Muscle of leg (tissue), 11 donors: ENCODE data around the gene RRAGC. TPM values are rescaled to one million over a fixed set of nuclear protein-coding genes. Genes with fewer than 3 reads are reported as not detected.
"Not testable (repeated sequence)": the region's sequence is repeated elsewhere in the genome, so short reads cannot be mapped to it uniquely, and the experiment has no call there.

ENCODE experiments used
- DNase-seq: peaks from one replicate; pipeline ENCODE4 v3.0.0; 2013
- H3K27ac ChIP-seq: one replicate; pipeline ENCODE4 v1.5.1; 2013; ENCODE audit warnings: mild to moderate bottlenecking, low read length, control low read depth
- H3K27me3 ChIP-seq: one replicate; pipeline ENCODE4 v1.6.1; 2013; ENCODE audit warnings: low read length; ENCODE audit not compliant: control insufficient read depth, insufficient read depth
- H3K36me3 ChIP-seq: one replicate; pipeline ENCODE4 v1.6.1; 2013; ENCODE audit warnings: low read length; ENCODE audit not compliant: control insufficient read depth, insufficient read depth
- H3K4me1 ChIP-seq: one replicate; pipeline ENCODE4 v1.6.1; 2013; ENCODE audit warnings: low read length; ENCODE audit not compliant: control insufficient read depth, insufficient read depth
- H3K4me3 ChIP-seq: one replicate; pipeline ENCODE4 v1.5.1; 2013; ENCODE audit warnings: low read length, control low read depth
- H3K9me3 ChIP-seq: replicated peaks from 2 replicates; pipeline ENCODE4 v1.6.1; 2013; ENCODE audit warnings: low read depth, low read length; ENCODE audit not compliant: control insufficient read depth
- WGBS: methylation state at CpG from one replicate; pipeline ENCODE4 v1.1.5; 2013; ENCODE audit warnings: missing lambda C conversion rate; ENCODE audit not compliant: insufficient coverage; 5-methylcytosine and 5-hydroxymethylcytosine counted together
- polyA plus RNA-seq, 8 donors: library from polyadenylated mRNA; unstranded; fragments of 120-200 nt; gene quantifications; one replicate each; pipeline versions ENCODE4 v1.2.1 to v1.2.3, GENCODE V29; 2013; ENCODE audit warnings: inconsistent platforms in 1 of 8, low replicate concordance in 1 of 8; ENCODE audit not compliant: insufficient read length in 8 of 8, insufficient read depth in 1 of 8
- total RNA-seq: library from RNA; stranded (reverse); fragments of 120-200 nt; gene quantifications from one replicate; pipeline ENCODE4 v1.2.4, GENCODE V29; 2013

RRAGC gene
- total and polyA plus RNA-seq, 9 donors = 13.6 to 26.2 (median 20.7) TPM

GRCh38 chr1:38819516-38819915 lies 40.1 kb downstream of the RRAGC start:
- DNase-seq = no peak
- peaks cover 6% of the 10 kb centered on the region for H3K9me3 ChIP-seq
- no peak overlapping the region for H3K27ac ChIP-seq
- WGBS = 57% methylated on average over 1 of the region's 2 CpGs
- H3K27me3 ChIP-seq = peaks cover 61% of the 10 kb centered on the region
- no peak overlapping the region for H3K4me3 ChIP-seq
- peaks cover 13% of the 10 kb centered on the region for H3K4me1 ChIP-seq
- H3K36me3 ChIP-seq = no peaks in the 10 kb centered on the region

DNA sequence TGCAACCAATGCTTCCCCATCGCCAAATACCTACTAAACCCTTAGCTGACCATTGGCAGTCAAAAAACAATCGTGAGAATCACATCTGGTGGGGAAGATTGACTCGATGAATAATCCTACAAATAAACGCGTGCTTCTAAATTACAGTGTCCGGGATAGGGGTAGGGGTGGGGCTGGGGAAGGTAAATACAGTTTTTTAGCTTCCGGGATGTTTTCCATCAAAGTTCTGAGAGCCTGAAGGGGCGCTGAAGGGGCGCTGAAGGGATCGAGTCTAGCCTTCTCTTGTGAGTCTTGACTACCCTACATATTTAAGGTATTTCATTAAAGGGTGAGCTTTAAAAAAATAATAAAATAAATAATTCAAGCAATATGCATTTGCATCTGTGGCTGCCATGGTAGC lies 40.5 kb downstream of the RRAGC start:
- Histone ChIP-seq H3K4me3 (no peak overlapping the region), H3K36me3 (no peaks in the 10 kb centered on the region), H3K27ac (no peak overlapping the region), H3K4me1 (peaks cover 13% of the 10 kb centered on the region), H3K27me3 (peaks cover 65% of the 10 kb centered on the region), H3K9me3 (peaks cover 6% of the 10 kb centered on the region)
- WGBS = no CpG with 5 or more reads among the region's 10 CpGs
- DNase-seq = no peak

- Histone ChIP-seq H3K27ac (no peak overlapping the region), H3K9me3 (peaks cover 6% of the 10 kb centered on the region), H3K27me3 (peaks cover 70% of the 10 kb centered on the region), H3K36me3 (no peaks in the 10 kb centered on the region), H3K4me3 (peak overlapping the region; percentile 20), H3K4me1 (peaks cover 13% of the 10 kb centered on the region)
- DNase-seq = peak; percentile 40
- under 1% methylated on average over 43 of the region's 70 CpGs for WGBS
These were observed 41.2 kb downstream of the RRAGC start for GRCh38 chr1:38818175-38818976.

GRCh38 chr1:38817267-38818174 lies 42.1 kb downstream of the RRAGC start:
- Histone ChIP-seq H3K4me1 (peaks cover 13% of the 10 kb centered on the region), H3K4me3 (no peak overlapping the region), H3K36me3 (no peaks in the 10 kb centered on the region), H3K9me3 (peaks cover 6% of the 10 kb centered on the region), H3K27me3 (peaks cover 69% of the 10 kb centered on the region), H3K27ac (no peak overlapping the region)
- DNase-seq = no peak
- WGBS = 22% methylated on average over 37 of the region's 45 CpGs

- peaks cover 6% of the 10 kb centered on the region for H3K9me3 ChIP-seq
- H3K27ac ChIP-seq = no peak overlapping the region
- 5% methylated on average over 26 of the region's 36 CpGs for WGBS
- DNase-seq = peak; percentile 44
- H3K27me3 ChIP-seq = peaks cover 67% of the 10 kb centered on the region
- no peaks in the 10 kb centered on the region for H3K36me3 ChIP-seq
- H3K4me1 ChIP-seq = peaks cover 13% of the 10 kb centered on the region
- no peak overlapping the region for H3K4me3 ChIP-seq
These were observed 43.5 kb downstream of the RRAGC start for GRCh38 chr1:38815903-38816627.

GRCh38 chr1:38814984-38815464 lies 44.5 kb downstream of the RRAGC start:
- WGBS = no CpG with 5 or more reads among the region's 1 CpG
- Histone ChIP-seq H3K27me3 (peaks cover 67% of the 10 kb centered on the region), H3K4me1 (peaks cover 13% of the 10 kb centered on the region), H3K9me3 (peaks cover 6% of the 10 kb centered on the region), H3K36me3 (no peaks in the 10 kb centered on the region), H3K27ac (no peak overlapping the region), H3K4me3 (no peak overlapping the region)
- DNase-seq = no peak

DNA sequence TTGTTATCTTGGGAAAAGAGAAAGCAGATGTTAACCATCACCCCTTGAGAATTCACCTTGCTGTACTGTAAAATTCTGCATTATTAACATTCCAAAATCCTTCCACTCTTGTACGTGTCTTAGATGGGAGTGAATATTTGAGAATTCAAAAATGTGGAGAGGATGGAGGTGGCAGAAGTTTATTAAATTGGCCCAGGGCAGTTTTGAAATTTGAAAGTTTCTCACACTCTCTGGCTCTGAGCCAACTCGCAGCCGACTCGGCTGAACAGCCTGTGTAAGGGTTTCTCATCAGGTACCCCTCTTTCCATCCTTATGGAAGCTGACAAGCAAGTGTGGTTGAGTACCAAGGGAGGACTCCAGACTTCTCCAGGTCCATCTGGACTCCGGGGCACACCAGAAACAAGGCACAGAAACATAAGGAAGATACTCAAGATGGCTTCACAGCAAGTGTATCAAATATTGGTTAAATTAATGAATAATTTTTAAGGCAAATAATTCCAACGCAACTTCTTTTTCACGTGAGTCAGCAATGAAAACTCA lies 45.1 kb downstream of the RRAGC start:
- Histone ChIP-seq H3K4me1 (peaks cover 13% of the 10 kb centered on the region), H3K27ac (no peak overlapping the region), H3K9me3 (peaks cover 6% of the 10 kb centered on the region), H3K27me3 (peaks cover 66% of the 10 kb centered on the region), H3K4me3 (no peak overlapping the region), H3K36me3 (no peaks in the 10 kb centered on the region)
- no peak for DNase-seq
- WGBS = no CpG with 5 or more reads among the region's 7 CpGs

- Histone ChIP-seq H3K4me3 (no peak overlapping the region), H3K27ac (no peak overlapping the region), H3K9me3 (peaks cover 6% of the 10 kb centered on the region), H3K27me3 (peaks cover 58% of the 10 kb centered on the region), H3K4me1 (peaks cover 7% of the 10 kb centered on the region), H3K36me3 (no peaks in the 10 kb centered on the region)
- WGBS = 54% methylated on average over 2 of the region's 5 CpGs
- DNase-seq = no peak
These were observed 46.6 kb downstream of the RRAGC start for GRCh38 chr1:38812981-38813380.

- not testable (repeated sequence) for DNase-seq, H3K4me3 ChIP-seq, H3K27ac ChIP-seq, H3K4me1 ChIP-seq, H3K9me3 ChIP-seq, H3K36me3 ChIP-seq
- H3K27me3 ChIP-seq = peaks cover 51% of the 10 kb centered on the region
- 53% methylated on average over 2 of the region's 4 CpGs for WGBS
These were observed 48.1 kb downstream of the RRAGC start for GRCh38 chr1:38811466-38811865.
